SH-SY5Y (cell line): ENCODE results near the gene RFC4.

Experiments
- GATA2 ChIP-seq: IDR thresholded peaks from 2 replicates; pipeline ENCODE4 v1.6.1; 2011; ENCODE audit warnings: mild to moderate bottlenecking, low read depth, low read length
- GATA3 ChIP-seq: IDR thresholded peaks from 2 replicates; pipeline ENCODE4 v1.6.1; 2011; ENCODE audit warnings: low read depth, mild to moderate bottlenecking, low read length, moderate library complexity

DNA sequence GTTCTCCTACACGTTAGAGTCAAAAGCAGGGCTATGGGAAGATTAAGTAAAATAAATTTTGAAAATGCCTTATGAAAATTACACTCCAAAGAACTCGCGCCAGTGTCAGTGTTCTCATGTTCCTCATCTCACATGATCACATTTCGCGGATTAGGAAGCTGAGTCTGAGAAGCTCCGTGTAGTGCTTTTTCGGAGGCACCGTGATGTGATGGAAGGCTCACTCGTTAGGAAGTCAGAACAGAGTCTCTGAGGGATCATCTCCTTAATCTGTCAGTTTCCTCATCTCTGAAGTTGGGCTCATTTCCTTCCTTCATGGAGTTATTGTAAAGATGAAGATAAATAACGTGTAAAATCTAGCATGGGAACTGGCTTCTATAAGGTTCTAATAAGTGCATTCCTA is 39.5 kb upstream of the RFC4 start:
- TF ChIP-seq GATA2 (no peak), GATA3 (no peak)
